Effector memory CD4-positive, alpha-beta T cell (primary cell): Measurements from ENCODE around the gene AP5B1.
"Not testable (repeated sequence)": the region's sequence is repeated elsewhere in the genome, so short reads cannot be mapped to it uniquely, and the experiment has no call there.

Experiments
- DNase-seq, 3 donors: peaks; one replicate each; pipeline ENCODE4 v3.0.0-alpha.2; 2020
- H3K27ac ChIP-seq: 2 replicates; pipeline ENCODE4 v1.7.0; 2013; ENCODE audit warnings: mild to moderate bottlenecking, low read length, moderate library complexity; ENCODE audit not compliant: insufficient read depth, poor library complexity, severe bottlenecking
- H3K27me3 ChIP-seq: replicated peaks from 2 replicates; pipeline ENCODE4 v1.7.0; 2013; ENCODE audit warnings: mild to moderate bottlenecking, low read length; ENCODE audit not compliant: insufficient read depth, control insufficient read depth, poor library complexity, severe bottlenecking
- H3K36me3 ChIP-seq: 2 replicates; pipeline ENCODE4 v1.7.0; 2013; ENCODE audit warnings: mild to moderate bottlenecking, low read length, moderate library complexity; ENCODE audit not compliant: control insufficient read depth, insufficient read depth
- H3K4me1 ChIP-seq: 2 replicates; pipeline ENCODE4 v1.7.0; 2013; ENCODE audit warnings: low read length, mild to moderate bottlenecking; ENCODE audit not compliant: control insufficient read depth, insufficient read depth, poor library complexity, severe bottlenecking
- H3K4me3 ChIP-seq: 2 replicates; pipeline ENCODE4 v1.7.0; 2013; ENCODE audit warnings: low read length, low read depth, mild to moderate bottlenecking; ENCODE audit not compliant: insufficient read depth, poor library complexity, severe bottlenecking
- H3K9me3 ChIP-seq: 2 replicates; pipeline ENCODE4 v1.7.0; 2013; ENCODE audit warnings: mild to moderate bottlenecking, low read length, moderate library complexity; ENCODE audit not compliant: control insufficient read depth

Gene AP5B1

GRCh38 chr11:65776196-65776595 lies 4.6 kb downstream of the AP5B1 start:
- H3K27ac ChIP-seq, result no peak overlapping the region
- H3K4me1 ChIP-seq, result peaks cover 15% of the 10 kb centered on the region
- H3K36me3 ChIP-seq, result peaks cover 17% of the 10 kb centered on the region
- no peaks in the 10 kb centered on the region for H3K27me3 ChIP-seq
- no peaks in the 10 kb centered on the region for H3K9me3 ChIP-seq
- no peak overlapping the region for H3K4me3 ChIP-seq
- DNase-seq, result no peak

- H3K9me3 ChIP-seq, result no peaks in the 10 kb centered on the region
- peaks cover 7% of the 10 kb centered on the region for H3K4me1 ChIP-seq
- DNase-seq, result no peak
- no peak overlapping the region for H3K27ac ChIP-seq
- no peaks in the 10 kb centered on the region for H3K27me3 ChIP-seq
- H3K36me3 ChIP-seq, result peaks cover 17% of the 10 kb centered on the region
- no peak overlapping the region for H3K4me3 ChIP-seq
Observed at GRCh38 chr11:65774525-65775306, 6.1 kb downstream of the AP5B1 start.

- Histone ChIP-seq H3K9me3 (no peaks in the 10 kb centered on the region), H3K4me1 (no peaks in the 10 kb centered on the region), H3K27me3 (no peaks in the 10 kb centered on the region), H3K4me3 (no peak overlapping the region), H3K36me3 (peaks cover 14% of the 10 kb centered on the region), H3K27ac (no peak overlapping the region)
- no peak for DNase-seq
Observed at GRCh38 chr11:65773784-65774411, 6.9 kb downstream of the AP5B1 start.

GRCh38 chr11:65771589-65772112 lies 9.1 kb downstream of the AP5B1 start:
- Histone ChIP-seq H3K4me1 (no peaks in the 10 kb centered on the region), H3K9me3 (no peaks in the 10 kb centered on the region), H3K27me3 (no peaks in the 10 kb centered on the region), H3K36me3 (no peaks in the 10 kb centered on the region), H3K27ac (no peak overlapping the region), H3K4me3 (no peak overlapping the region)
- no peak for DNase-seq

GRCh38 chr11:65770951-65771567 lies 9.7 kb downstream of the AP5B1 start:
- no peaks in the 10 kb centered on the region for H3K4me1 ChIP-seq
- no peak for DNase-seq
- no peak overlapping the region for H3K27ac ChIP-seq
- no peaks in the 10 kb centered on the region for H3K36me3 ChIP-seq
- no peaks in the 10 kb centered on the region for H3K9me3 ChIP-seq
- H3K4me3 ChIP-seq, result no peak overlapping the region
- no peaks in the 10 kb centered on the region for H3K27me3 ChIP-seq

GRCh38 chr11:65767806-65768205 lies 13.0 kb downstream of the AP5B1 start:
- not testable (repeated sequence) for H3K36me3 ChIP-seq, H3K4me3 ChIP-seq, H3K27me3 ChIP-seq, H3K4me1 ChIP-seq, H3K9me3 ChIP-seq, DNase-seq, H3K27ac ChIP-seq

- Histone ChIP-seq H3K4me1 (no peaks in the 10 kb centered on the region), H3K27me3 (no peaks in the 10 kb centered on the region), H3K27ac (no peak overlapping the region), H3K4me3 (no peak overlapping the region), H3K36me3 (no peaks in the 10 kb centered on the region), H3K9me3 (no peaks in the 10 kb centered on the region)
- DNase-seq, result no peak
Observed at GRCh38 chr11:65767406-65767805, 13.4 kb downstream of the AP5B1 start.

- no peak for DNase-seq
- Histone ChIP-seq H3K4me1 (no peaks in the 10 kb centered on the region), H3K4me3 (no peak overlapping the region), H3K27ac (no peak overlapping the region), H3K9me3 (no peaks in the 10 kb centered on the region), H3K27me3 (peaks cover 2% of the 10 kb centered on the region), H3K36me3 (no peaks in the 10 kb centered on the region)
Observed at GRCh38 chr11:65766535-65766934, 14.2 kb downstream of the AP5B1 start.

GRCh38 chr11:65764434-65764833 lies 16.3 kb downstream of the AP5B1 start:
- Histone ChIP-seq H3K27me3 (peaks cover 4% of the 10 kb centered on the region), H3K4me3 (no peak overlapping the region), H3K9me3 (no peaks in the 10 kb centered on the region), H3K36me3 (no peaks in the 10 kb centered on the region), H3K27ac (no peak overlapping the region), H3K4me1 (no peaks in the 10 kb centered on the region)
- DNase-seq, result no peak

- not testable (repeated sequence) for H3K27ac ChIP-seq, DNase-seq, H3K4me3 ChIP-seq, H3K27me3 ChIP-seq, H3K36me3 ChIP-seq, H3K9me3 ChIP-seq, H3K4me1 ChIP-seq
Observed at GRCh38 chr11:65762816-65763215, 18.0 kb downstream of the AP5B1 start.
